ENCODE data around the gene ITLN2.
A peak's percentile ranks its signal among the peaks of the same experiment; 100 is the strongest.
"Not testable (repeated sequence)": the region's sequence is repeated elsewhere in the genome, so short reads cannot be mapped to it uniquely, and the experiment has no call there.

ITLN2 gene

DNA sequence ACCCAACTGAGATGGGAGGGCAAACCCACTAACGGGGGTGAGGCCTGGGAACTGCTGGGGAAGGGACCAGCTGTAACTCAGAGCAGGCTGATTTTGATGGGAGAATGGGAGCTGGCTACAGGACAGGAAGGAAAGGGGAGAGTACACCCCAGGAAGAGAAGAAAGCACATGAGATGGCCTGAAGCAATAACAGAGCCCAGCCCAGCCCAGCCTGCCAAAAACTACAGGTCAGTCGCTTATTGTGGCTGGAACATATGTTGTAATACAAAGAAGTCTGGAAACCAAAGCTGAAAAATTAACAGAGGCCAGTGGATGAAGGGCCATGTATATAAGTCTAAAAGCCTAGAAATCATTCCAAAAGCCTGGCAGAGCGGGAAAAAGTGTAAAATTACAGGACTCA is 1.6 kb downstream of the ITLN2 start:
- DNase-seq (ENCODE audit: low spot score), result no peak

GRCh38 chr1:160952129-160952510 is 2.5 kb downstream of the ITLN2 start:
- DNase-seq (ENCODE audit: low spot score), result no peak

DNA sequence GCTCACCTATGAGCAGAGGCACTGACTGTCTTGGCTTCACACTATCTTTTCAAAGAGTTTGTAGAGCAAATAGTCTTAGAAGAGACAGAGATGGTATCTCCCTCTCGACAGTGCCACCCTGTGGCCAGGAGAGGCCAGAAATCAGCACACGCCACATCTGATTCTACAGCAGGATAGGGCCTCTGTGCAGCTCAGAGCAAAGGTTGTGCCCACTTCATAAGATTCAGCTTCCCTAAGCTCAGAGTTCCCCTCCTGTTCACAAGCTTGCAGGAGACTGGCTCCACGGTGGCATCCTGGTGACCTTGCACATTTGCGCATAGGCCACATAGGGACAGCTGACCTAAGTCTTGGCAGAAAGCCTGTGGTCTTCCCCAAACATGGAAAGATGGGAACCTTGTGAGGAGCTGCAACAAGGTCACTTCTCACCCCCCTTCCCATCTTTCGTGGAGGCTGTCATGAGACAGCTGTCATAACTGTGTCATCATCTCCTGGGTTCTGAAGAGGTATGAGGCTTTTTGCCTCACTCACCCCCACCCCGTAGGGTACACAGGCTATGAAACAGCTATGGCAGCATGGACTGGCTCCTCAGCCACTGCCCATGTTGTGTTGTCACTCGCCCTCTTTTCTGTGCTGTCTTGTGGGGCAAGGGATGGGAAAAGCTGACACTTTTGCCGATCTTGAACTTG is 3.0 kb downstream of the ITLN2 start:
- DNase-seq (ENCODE audit: low spot score), result peak; percentile 47

DNA sequence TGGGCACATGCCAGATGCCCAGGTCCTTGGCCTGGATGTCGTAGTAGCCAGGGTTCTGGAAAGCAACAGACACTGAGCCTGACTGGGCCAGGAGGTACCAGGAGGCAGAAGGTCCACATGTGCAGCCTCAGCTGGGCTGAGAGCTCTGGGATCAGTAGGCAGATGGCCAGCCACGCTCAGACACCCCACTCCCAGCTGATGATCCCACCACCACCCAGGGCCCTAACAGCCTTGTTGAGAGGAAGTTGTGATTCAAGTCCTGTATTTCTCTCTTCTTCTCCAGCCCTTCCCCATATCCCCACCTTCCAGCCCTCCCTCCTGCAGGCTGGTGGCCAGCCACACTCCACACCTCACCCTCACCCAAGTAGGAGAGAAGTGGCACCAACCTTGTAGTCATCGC is 4.0 kb downstream of the ITLN2 start:
- no peak for DNase-seq (ENCODE audit: low spot score)

GRCh38 chr1:160949881-160950280 is 4.7 kb downstream of the ITLN2 start:
- DNase-seq (ENCODE audit: low spot score), result no peak

DNA sequence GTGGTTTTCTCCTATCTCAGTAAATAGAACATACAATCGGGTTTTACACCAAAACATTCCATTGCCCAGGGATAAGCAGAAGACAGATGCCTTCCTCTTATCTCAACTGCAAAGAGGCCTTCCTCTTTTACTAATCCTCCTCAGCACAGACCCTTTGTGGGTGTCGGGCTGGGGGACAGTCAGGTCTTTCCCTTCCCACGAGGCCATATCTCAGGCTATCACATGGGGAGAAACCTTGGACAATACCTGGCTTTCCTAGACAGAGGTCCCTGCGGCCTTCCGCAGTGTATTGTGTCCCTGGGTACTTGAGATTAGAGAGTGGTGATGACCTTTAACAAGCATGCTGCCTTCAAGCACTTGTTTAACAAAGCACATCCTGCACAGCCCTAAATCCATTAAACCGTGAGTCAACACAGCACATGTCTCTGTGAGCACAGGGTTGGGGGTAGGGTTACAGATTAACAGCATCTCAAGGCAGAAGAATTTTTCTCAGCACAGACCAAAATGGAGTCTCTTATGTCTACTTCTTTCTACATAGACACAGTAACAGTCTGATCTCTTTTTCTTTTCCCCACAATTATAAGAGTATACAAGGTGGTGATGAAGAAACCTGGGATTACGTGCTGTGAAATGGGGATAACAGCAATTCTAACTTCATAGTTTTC is 5.3 kb downstream of the ITLN2 start:
- DNase-seq (ENCODE audit: low spot score), result not testable (repeated sequence)

- not testable (repeated sequence) for DNase-seq (ENCODE audit: low spot score)
Observed at GRCh38 chr1:160947174-160947759, 7.3 kb downstream of the ITLN2 start.

DNA sequence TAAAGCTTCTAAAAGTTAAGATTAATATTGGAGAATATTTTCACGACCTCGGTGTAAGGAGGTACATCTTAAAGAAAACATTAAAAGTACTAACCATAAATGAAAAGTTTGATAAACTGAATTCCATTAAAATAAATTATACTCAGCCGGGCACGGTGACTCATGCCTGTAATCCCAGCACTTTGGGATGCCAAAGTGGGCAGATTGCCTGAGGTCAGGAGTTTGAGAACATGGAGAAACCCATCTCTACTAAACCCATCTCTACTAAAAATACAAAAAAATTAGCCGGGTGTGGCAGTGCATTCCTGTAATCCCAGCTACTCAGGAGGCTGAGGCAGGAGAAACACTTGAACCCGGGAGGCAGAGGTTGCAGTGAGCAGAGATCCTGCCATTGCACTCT is 8.7 kb downstream of the ITLN2 start:
- DNase-seq (ENCODE audit: low spot score), result not testable (repeated sequence)

- no peak for DNase-seq (ENCODE audit: low spot score)
Observed at GRCh38 chr1:160945079-160945478, 9.5 kb downstream of the ITLN2 start.

DNA sequence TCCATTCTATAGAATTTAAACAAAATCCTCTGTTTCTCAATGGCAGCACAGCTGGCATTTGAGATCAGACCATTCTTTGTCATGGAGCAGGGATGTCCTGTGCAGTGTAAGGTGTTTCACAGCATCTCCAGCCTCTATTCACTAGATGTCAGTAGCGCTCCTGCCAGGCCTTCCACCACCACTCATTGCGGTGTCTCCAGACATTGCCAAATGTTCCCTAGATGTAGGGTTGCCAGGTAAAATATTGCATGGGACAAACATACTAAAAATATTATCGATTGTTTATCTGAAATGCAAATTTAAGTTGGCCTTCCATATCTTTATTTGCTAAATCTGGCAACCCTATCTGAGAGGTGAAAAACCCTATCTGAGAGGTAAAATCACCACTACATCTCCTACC is 11.7 kb downstream of the ITLN2 start:
- no peak for DNase-seq (ENCODE audit: low spot score)

GRCh38 chr1:160936666-160937065 is 17.9 kb downstream of the ITLN2 start:
- not testable (repeated sequence) for DNase-seq (ENCODE audit: low spot score)

GRCh38 chr1:160935527-160936258 is 18.9 kb downstream of the ITLN2 start:
- no peak for DNase-seq (ENCODE audit: low spot score)

DNA sequence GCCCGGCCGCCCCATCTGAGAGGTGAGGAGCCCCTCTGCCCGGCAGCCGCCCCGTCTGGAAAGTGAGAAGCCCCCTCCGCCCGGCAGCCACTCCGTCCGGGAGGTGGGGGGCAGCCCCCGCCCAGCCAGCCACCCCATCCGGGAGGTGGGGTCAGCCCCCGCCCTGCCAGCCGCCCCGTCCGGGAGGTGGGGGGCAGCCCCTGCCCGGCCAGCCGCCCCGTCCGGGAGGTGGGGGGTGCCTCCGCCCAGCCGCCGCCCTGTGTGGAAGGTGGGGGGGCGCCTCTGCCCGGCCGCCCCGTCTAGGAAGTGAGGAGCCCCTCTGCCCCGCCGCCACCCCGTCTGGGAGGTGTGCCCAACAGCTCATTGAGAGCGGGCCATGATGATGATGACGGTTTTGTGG is 21.3 kb downstream of the ITLN2 start:
- DNase-seq (ENCODE audit: low spot score), result not testable (repeated sequence)

GRCh38 chr1:160925652-160926244 is 28.9 kb downstream of the ITLN2 start:
- DNase-seq (ENCODE audit: low spot score), result no peak

- no peak for DNase-seq (ENCODE audit: low spot score)
Observed at GRCh38 chr1:160924791-160925651, 29.6 kb downstream of the ITLN2 start.

DNA sequence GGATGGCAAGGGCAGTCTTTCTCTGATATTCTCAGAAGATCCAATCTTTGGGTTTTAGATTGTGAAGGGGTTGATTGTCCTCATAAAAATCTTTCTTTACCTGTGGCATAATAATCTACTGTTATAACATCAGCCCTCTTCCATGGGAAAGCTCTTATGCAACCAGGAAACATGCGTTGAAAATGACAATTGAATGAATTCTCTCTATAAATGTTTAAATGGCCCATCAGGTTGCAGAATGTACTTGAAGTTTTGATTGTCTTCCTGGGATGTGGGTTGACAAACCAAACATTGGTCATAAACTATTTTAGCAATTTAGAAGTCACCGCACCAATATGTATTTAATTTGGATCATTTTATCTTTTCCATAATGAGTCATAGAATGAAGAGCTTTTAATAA is 37.9 kb downstream of the ITLN2 start:
- no peak for DNase-seq (ENCODE audit: low spot score)

- DNase-seq (ENCODE audit: low spot score), result not testable (repeated sequence)
Observed at GRCh38 chr1:160913229-160913628, 41.4 kb downstream of the ITLN2 start.

DNA sequence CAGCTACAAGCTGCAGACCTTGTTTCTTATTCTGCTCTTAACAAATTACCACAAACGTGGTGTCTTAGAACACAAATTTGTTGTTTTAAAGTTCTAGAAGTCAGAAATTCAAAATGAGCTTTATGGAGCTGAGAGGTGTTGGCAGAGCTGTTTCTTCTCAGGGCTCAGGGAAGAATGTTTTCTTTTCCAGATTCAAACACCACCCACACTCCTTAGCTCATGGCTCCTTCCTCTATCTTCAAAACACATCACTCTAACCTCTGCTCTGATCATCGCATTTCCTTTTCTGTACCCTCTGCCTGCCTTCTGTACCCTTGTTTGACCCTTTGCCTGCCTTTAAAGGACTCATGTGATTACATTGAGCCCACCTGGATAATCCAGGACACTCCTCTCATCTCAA is 42.7 kb downstream of the ITLN2 start:
- DNase-seq (ENCODE audit: low spot score), result no peak

DNA sequence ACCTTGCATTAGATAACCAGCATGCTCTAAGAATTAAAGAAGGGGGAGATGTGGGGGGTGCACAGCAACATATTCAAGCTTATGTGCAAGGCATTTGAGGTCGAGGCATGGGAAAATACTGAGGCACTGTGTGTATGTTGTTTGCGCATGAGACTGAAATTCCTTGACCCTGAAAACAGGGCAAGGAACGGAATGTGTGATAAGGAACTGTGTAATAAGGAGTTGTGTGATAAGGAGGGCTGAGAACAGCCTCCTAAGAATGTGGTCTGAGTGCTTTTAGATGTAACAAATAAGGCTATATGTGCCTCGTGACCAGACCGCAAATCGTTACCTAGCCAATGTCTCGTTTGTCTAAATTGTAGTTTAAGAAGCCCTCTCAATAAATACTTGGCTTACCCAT is 43.2 kb downstream of the ITLN2 start:
- no peak for DNase-seq (ENCODE audit: low spot score)

GRCh38 chr1:160910170-160910750 is 44.3 kb downstream of the ITLN2 start:
- no peak for DNase-seq (ENCODE audit: low spot score)

DNA sequence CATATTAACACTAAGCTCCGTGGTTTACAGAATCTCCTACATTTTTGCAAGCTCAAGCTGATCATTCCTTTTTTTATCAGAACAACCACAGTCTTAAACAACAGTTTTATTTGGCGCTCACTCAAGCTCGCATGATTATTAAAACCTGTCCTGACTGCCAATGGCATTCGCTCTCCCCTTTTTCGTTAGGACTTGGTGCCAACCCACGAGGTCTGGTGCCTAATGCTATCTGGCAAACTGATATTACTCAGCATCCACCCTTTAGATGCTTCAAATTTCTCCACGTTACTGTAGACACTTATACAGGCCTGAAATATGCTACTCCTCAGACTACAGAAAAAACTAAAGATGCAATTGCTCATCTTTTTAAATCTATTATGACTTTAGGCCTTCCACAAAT is 46.6 kb downstream of the ITLN2 start:
- DNase-seq (ENCODE audit: low spot score), result no peak
